HepG2 (cell line): ENCODE data around the gene TMEM267. TPM values are rescaled to one million over a fixed set of nuclear protein-coding genes. Genes with fewer than 3 reads are reported as not detected.

Experiments
- ELF1 ChIP-seq: sonication (generic); formaldehyde crosslinking; IDR thresholded peaks from 2 replicates; pipeline ENCODE4 v1.4.0; 2020; ENCODE audit warnings: missing genetic modification reagents
- GATAD2A ChIP-seq: IDR thresholded peaks from 2 replicates; pipeline ENCODE4 v1.6.1; 2016
- ISL2 ChIP-seq: sonication (generic); formaldehyde crosslinking; IDR thresholded peaks from 2 replicates; pipeline ENCODE4 v1.5.0; 2020; ENCODE audit warnings: missing genetic modification reagents
- KLF6 ChIP-seq: IDR thresholded peaks from 2 replicates; pipeline ENCODE4 v1.8.0; 2016; ENCODE audit warnings: missing biosample characterization, missing genetic modification reagents
- MXD3 ChIP-seq: IDR thresholded peaks from 2 replicates; pipeline ENCODE4 v1.6.1; 2016; ENCODE audit warnings: mild to moderate bottlenecking, missing biosample characterization, missing genetic modification reagents
- PHF20 ChIP-seq: sonication (generic); formaldehyde crosslinking; IDR thresholded peaks from 2 replicates; pipeline ENCODE4 v1.5.0; 2020; ENCODE audit warnings: mild to moderate bottlenecking, missing genetic modification reagents
- RXRA ChIP-seq: sonication (generic); formaldehyde crosslinking; IDR thresholded peaks from 2 replicates; pipeline ENCODE4 v1.5.1; 2020; ENCODE audit warnings: missing genetic modification reagents
- RXRB ChIP-seq: IDR thresholded peaks from 2 replicates; pipeline ENCODE4 v1.6.1; 2016; ENCODE audit warnings: borderline replicate concordance, missing genetic modification reagents, missing compliant biosample characterization
- TAF1 ChIP-seq: sonication (generic); formaldehyde crosslinking; IDR thresholded peaks from 2 replicates; pipeline ENCODE4 v1.4.0; 2020; ENCODE audit warnings: missing genetic modification reagents
- TARDBP ChIP-seq: sonication (generic); formaldehyde crosslinking; IDR thresholded peaks from 2 replicates; pipeline ENCODE4 v1.8.0; 2022; ENCODE audit warnings: mild to moderate bottlenecking, missing genetic modification reagents
- ZNF276 ChIP-seq: sonication (generic); formaldehyde crosslinking; IDR thresholded peaks from 2 replicates; pipeline ENCODE4 v1.4.0; 2020; ENCODE audit warnings: mild to moderate bottlenecking, low read depth, missing genetic modification reagents
- ZNF317 ChIP-seq: sonication (generic); formaldehyde crosslinking; IDR thresholded peaks from 2 replicates; pipeline ENCODE4 v1.5.0; 2020; ENCODE audit warnings: mild to moderate bottlenecking, missing genetic modification reagents
- ZNF350 ChIP-seq: sonication (generic); formaldehyde crosslinking; IDR thresholded peaks from 2 replicates; pipeline ENCODE4 v1.4.0; 2020; ENCODE audit warnings: mild to moderate bottlenecking, low read depth, missing genetic modification reagents, borderline replicate concordance
- ZNF451 ChIP-seq: sonication (generic); formaldehyde crosslinking; IDR thresholded peaks from 2 replicates; pipeline ENCODE4 v1.5.0; 2020; ENCODE audit warnings: mild to moderate bottlenecking, missing genetic modification reagents
- ZNF580 ChIP-seq: IDR thresholded peaks from 2 replicates; pipeline ENCODE4 v1.6.1; 2016; ENCODE audit warnings: low read depth, borderline replicate concordance
- ZNF646 ChIP-seq: sonication (generic); formaldehyde crosslinking; IDR thresholded peaks from 2 replicates; pipeline ENCODE4 v1.9.0; 2021; ENCODE audit warnings: mild to moderate bottlenecking, missing genetic modification reagents
- ZNF75D ChIP-seq: sonication (generic); formaldehyde crosslinking; IDR thresholded peaks from 2 replicates; pipeline ENCODE4 v1.8.1; 2023; ENCODE audit warnings: missing genetic modification reagents, mild to moderate bottlenecking, borderline replicate concordance
- ZNF841 ChIP-seq: sonication (generic); formaldehyde crosslinking; IDR thresholded peaks from 2 replicates; pipeline ENCODE4 v1.8.1; 2023; ENCODE audit warnings: missing genetic modification reagents, borderline replicate concordance
- polyA plus RNA-seq, 8 experiments: library from polyadenylated mRNA; depleted of rRNA in 3 of 8; stranded (reverse) in 7 of 8; unstranded in 1 of 8; fragments of >200 nt; fragmentation: Illumina TruSeq in 4 of 8; extraction: Trizol in 4 of 8; gene quantifications; 2 replicates each; pipeline versions ENCODE4 v1.2.1 to v1.2.3, GENCODE V29; 2011 to 2016; ENCODE audit warnings: low read depth in 4 of 8, missing spikeins in 1 of 8, mixed read lengths in 1 of 8; ENCODE audit not compliant: insufficient read depth in 1 of 8
- total RNA-seq, 5 experiments: library from RNA; depleted of rRNA; stranded (reverse); fragments of >200 nt; fragmentation: Illumina TruSeq; extraction: Trizol; gene quantifications; 2 replicates each; pipeline ENCODE4 v1.2.3, GENCODE V29; 2016; ENCODE audit warnings: low read depth in 1 of 5

The TMEM267 gene
- total and polyA plus RNA-seq, 2 of the 13 experiments (the other 11 are each of a cell fraction or from before 2014, with no cell fraction given), result 8.9 to 12.6 TPM

GRCh38 chr5:43483298-43484105 is at the start of gene TMEM267 (continued):
- TF ChIP-seq ZNF317 (CRISPR knock-in tag) (peak; percentile 74; the same call in 1 of the 2 replicates), TARDBP (CRISPR knock-in tag) (peak; percentile 76; the same call in 1 of the 2 replicates), ZNF350 (CRISPR knock-in tag) (peak; percentile 79; the same call in 1 of the 2 replicates), TAF1 (CRISPR knock-in tag) (peak; percentile 88), RXRB (peak; percentile 29; the same call in 1 of the 2 replicates), ZNF75D (CRISPR knock-in tag) (peak; percentile 42; the same call in 1 of the 2 replicates), ELF1 (CRISPR knock-in tag) (no peak; the same call in 1 of the 2 replicates), RXRA (CRISPR knock-in tag) (peak; percentile 61; the same call in 1 of the 2 replicates), ZNF841 (CRISPR knock-in tag) (no peak), ZNF276 (no peak; the same call in 1 of the 2 replicates), ZNF646 (0 out of 2 replicates have a peak, but pooled peaks have one; percentile 45), KLF6 (peak; percentile 90), ISL2 (CRISPR knock-in tag) (peak; percentile 23; the same call in 1 of the 2 replicates), ZNF451 (CRISPR knock-in tag) (peak; percentile 74; the same call in 1 of the 2 replicates), PHF20 (CRISPR knock-in tag) (peak; percentile 86), MXD3 (CRISPR knock-in tag) (no peak), ZNF580 (0 out of 2 replicates have a peak, but pooled peaks have one; percentile 19), GATAD2A (CRISPR knock-in tag) (peak; percentile 29; the same call in 1 of the 2 replicates)
